Activated T-helper 1 cell treated with anti-CD3 and anti-CD28 coated beads, Interleukin-12 subunit alpha, Interleukin-12 subunit beta, Interleukin-2, Interleukin-4 antibody, amounts not matched to agents 30 ng/mL and 10 ng/mL and 1 ng/mL, durations not matched to agents 14 hours and 24 hours and 36 hours (primary cell): ENCODE measurements around the gene CEP85L. TPM values are rescaled to one million over a fixed set of nuclear protein-coding genes. Genes with fewer than 3 reads are reported as not detected.

Experiments
- DNase-seq: peaks from one replicate; pipeline ENCODE4 v3.0.0; 2021; ENCODE audit warnings: low spot score
- H3K27ac Mint-ChIP-seq: one replicate; pipeline ENCODE4 v1.8.0; 2021; ENCODE audit warnings: mild to moderate bottlenecking, mixed read lengths
- H3K27me3 Mint-ChIP-seq: one replicate; pipeline ENCODE4 v1.8.0; 2022; ENCODE audit warnings: mild to moderate bottlenecking, moderate library complexity, mixed read lengths; ENCODE audit not compliant: insufficient read depth
- H3K36me3 Mint-ChIP-seq: one replicate; pipeline ENCODE4 v1.8.0; 2021; ENCODE audit warnings: low read depth, mixed read lengths
- H3K4me1 Mint-ChIP-seq: one replicate; pipeline ENCODE4 v1.8.0; 2021; ENCODE audit warnings: low read depth, mixed read lengths
- H3K4me3 Mint-ChIP-seq: one replicate; pipeline ENCODE4 v1.8.0; 2021; ENCODE audit warnings: mild to moderate bottlenecking, moderate library complexity, mixed read lengths
- H3K9me3 Mint-ChIP-seq: one replicate; pipeline ENCODE4 v1.8.0; 2021; ENCODE audit warnings: mixed read lengths
- intact Hi-C: fragments of 100-400 bp; cut with micrococcal nuclease; formaldehyde crosslinking; loops from one replicate; pipeline ENCODE4 v1.15.1; 2024
- total RNA-seq: library from RNA; stranded (reverse); gene quantifications from 2 replicates; pipeline ENCODE4 v1.2.3, GENCODE V29; 2022

The CEP85L gene
- total RNA-seq, 1 donor from 2014 or later = 50.9 TPM

- H3K4me3 Mint-ChIP-seq = no peak overlapping the region
- no peak overlapping the region for H3K27ac Mint-ChIP-seq
- peaks cover 39% of the 10 kb centered on the region for H3K36me3 Mint-ChIP-seq
- H3K27me3 Mint-ChIP-seq = no peaks in the 10 kb centered on the region
- intact Hi-C loops = no loop called here
- H3K4me1 Mint-ChIP-seq = peaks cover 56% of the 10 kb centered on the region
- H3K9me3 Mint-ChIP-seq = peaks cover 4% of the 10 kb centered on the region
- no peak for DNase-seq
Measured at GRCh38 chr6:118674772-118675171, 23.4 kb upstream of the CEP85L start.

GRCh38 chr6:118672678-118673077 is 21.3 kb upstream of the CEP85L start:
- Mint-ChIP-seq H3K9me3 (peaks cover 2% of the 10 kb centered on the region), H3K27ac (no peak overlapping the region), H3K4me1 (peaks cover 54% of the 10 kb centered on the region), H3K36me3 (peaks cover 32% of the 10 kb centered on the region), H3K4me3 (no peak overlapping the region), H3K27me3 (no peaks in the 10 kb centered on the region)
- intact Hi-C loops = no loop called here
- no peak for DNase-seq

- intact Hi-C loops = no loop called here
- DNase-seq = no peak
- H3K36me3 Mint-ChIP-seq = peaks cover 28% of the 10 kb centered on the region
- H3K4me1 Mint-ChIP-seq = peaks cover 62% of the 10 kb centered on the region
- H3K9me3 Mint-ChIP-seq = no peaks in the 10 kb centered on the region
- H3K4me3 Mint-ChIP-seq = no peak overlapping the region
- H3K27ac Mint-ChIP-seq = no peak overlapping the region
- no peaks in the 10 kb centered on the region for H3K27me3 Mint-ChIP-seq
Measured at GRCh38 chr6:118669561-118669960, 18.2 kb upstream of the CEP85L start.

- H3K27ac Mint-ChIP-seq = no peak overlapping the region
- peaks cover 69% of the 10 kb centered on the region for H3K4me1 Mint-ChIP-seq
- intact Hi-C loops = no loop called here
- H3K4me3 Mint-ChIP-seq = no peak overlapping the region
- DNase-seq = no peak
- no peaks in the 10 kb centered on the region for H3K9me3 Mint-ChIP-seq
- H3K27me3 Mint-ChIP-seq = no peaks in the 10 kb centered on the region
- peaks cover 28% of the 10 kb centered on the region for H3K36me3 Mint-ChIP-seq
Measured at GRCh38 chr6:118668761-118669385, 17.5 kb upstream of the CEP85L start.

- H3K27ac Mint-ChIP-seq = no peak overlapping the region
- H3K27me3 Mint-ChIP-seq = no peaks in the 10 kb centered on the region
- DNase-seq = no peak
- H3K4me3 Mint-ChIP-seq = no peak overlapping the region
- peaks cover 61% of the 10 kb centered on the region for H3K4me1 Mint-ChIP-seq
- no peaks in the 10 kb centered on the region for H3K9me3 Mint-ChIP-seq
- peaks cover 25% of the 10 kb centered on the region for H3K36me3 Mint-ChIP-seq
- intact Hi-C loops = no loop called here
Measured at GRCh38 chr6:118667988-118668387, 16.6 kb upstream of the CEP85L start.

- peaks cover 61% of the 10 kb centered on the region for H3K4me1 Mint-ChIP-seq
- no peaks in the 10 kb centered on the region for H3K9me3 Mint-ChIP-seq
- no peaks in the 10 kb centered on the region for H3K27me3 Mint-ChIP-seq
- H3K36me3 Mint-ChIP-seq = peaks cover 27% of the 10 kb centered on the region
- intact Hi-C loops = loop anchor here (1.0 kb wide), 1 partner anchor 8 kb away; no protein-coding TSS in a partner anchor
- DNase-seq = no peak
- peak overlapping the region; percentile 89 for H3K27ac Mint-ChIP-seq
- peak overlapping the region; percentile 86 for H3K4me3 Mint-ChIP-seq
Measured at GRCh38 chr6:118665011-118665410, 13.6 kb upstream of the CEP85L start.

- Mint-ChIP-seq H3K27me3 (no peaks in the 10 kb centered on the region), H3K4me1 (peaks cover 61% of the 10 kb centered on the region), H3K4me3 (peak overlapping the region; percentile 86), H3K9me3 (no peaks in the 10 kb centered on the region), H3K27ac (peak overlapping the region; percentile 89), H3K36me3 (peaks cover 23% of the 10 kb centered on the region)
- intact Hi-C loops = loop anchor here (1.0 kb wide), 4 partner anchors 13 to 62 kb away; partner anchors contain the start of gene CEP85L
- DNase-seq = no peak
Measured at GRCh38 chr6:118663993-118664985, 12.9 kb upstream of the CEP85L start.

GRCh38 chr6:118661831-118662230 is 10.4 kb upstream of the CEP85L start:
- H3K4me3 Mint-ChIP-seq = no peak overlapping the region
- intact Hi-C loops = no loop called here
- H3K27ac Mint-ChIP-seq = no peak overlapping the region
- H3K27me3 Mint-ChIP-seq = no peaks in the 10 kb centered on the region
- peaks cover 16% of the 10 kb centered on the region for H3K36me3 Mint-ChIP-seq
- peaks cover 52% of the 10 kb centered on the region for H3K4me1 Mint-ChIP-seq
- no peaks in the 10 kb centered on the region for H3K9me3 Mint-ChIP-seq
- no peak for DNase-seq

- peak overlapping the region; percentile 47 for H3K27ac Mint-ChIP-seq
- H3K4me3 Mint-ChIP-seq = peak overlapping the region; percentile 3
- peaks cover 19% of the 10 kb centered on the region for H3K36me3 Mint-ChIP-seq
- DNase-seq = no peak
- no peaks in the 10 kb centered on the region for H3K9me3 Mint-ChIP-seq
- intact Hi-C loops = no loop called here
- H3K27me3 Mint-ChIP-seq = no peaks in the 10 kb centered on the region
- peaks cover 60% of the 10 kb centered on the region for H3K4me1 Mint-ChIP-seq
Measured at GRCh38 chr6:118660218-118660569, 8.8 kb upstream of the CEP85L start.

GRCh38 chr6:118659513-118660217 is 8.3 kb upstream of the CEP85L start:
- Mint-ChIP-seq H3K9me3 (no peaks in the 10 kb centered on the region), H3K4me1 (peaks cover 60% of the 10 kb centered on the region), H3K27me3 (no peaks in the 10 kb centered on the region), H3K36me3 (peaks cover 19% of the 10 kb centered on the region), H3K27ac (peak overlapping the region; percentile 47), H3K4me3 (peak overlapping the region; percentile 45)
- intact Hi-C loops = loop anchor here (10.0 kb wide), 1 partner anchor 685 kb away; the partner anchor contains the start of gene MAN1A1
- no peak for DNase-seq

- peak; percentile 17 for DNase-seq
- Mint-ChIP-seq H3K36me3 (peaks cover 18% of the 10 kb centered on the region), H3K9me3 (no peaks in the 10 kb centered on the region), H3K27me3 (no peaks in the 10 kb centered on the region), H3K4me3 (peak overlapping the region; percentile 59), H3K27ac (peak overlapping the region; percentile 84), H3K4me1 (peaks cover 62% of the 10 kb centered on the region)
- intact Hi-C loops = loop anchor here (1.0 to 10.0 kb wide), 2 partner anchors 8 to 688 kb away; partner anchors contain the start of gene MAN1A1
Measured at GRCh38 chr6:118656847-118657451, 5.6 kb upstream of the CEP85L start.

- H3K9me3 Mint-ChIP-seq = no peaks in the 10 kb centered on the region
- H3K27me3 Mint-ChIP-seq = no peaks in the 10 kb centered on the region
- intact Hi-C loops = loop anchor here (5.0 to 10.0 kb wide), 2 partner anchors 693 to 1170 kb away; partner anchors contain the start of genes DCBLD1 and MAN1A1
- H3K4me1 Mint-ChIP-seq = peaks cover 52% of the 10 kb centered on the region
- peak overlapping the region; percentile 85 for H3K4me3 Mint-ChIP-seq
- H3K27ac Mint-ChIP-seq = peak overlapping the region; percentile 92
- no peak for DNase-seq
- peaks cover 15% of the 10 kb centered on the region for H3K36me3 Mint-ChIP-seq
Measured at GRCh38 chr6:118652051-118652615, 742 bp upstream of the CEP85L start.
